Lower leg skin (tissue), 3 donors: Measurements from ENCODE around the gene DCAKD.

ENCODE experiments used
- POLR2A ChIP-seq, 2 donors: fragments of 450-650 bp; IDR thresholded peaks; one replicate each; pipeline ENCODE4 v1.6.1; 2016 to 2017; ENCODE audit warnings: antibody characterized with exemption in 2 of 2, mild to moderate bottlenecking in 1 of 2, moderate library complexity in 1 of 2
- TF ChIP-seq, protein P1 (sequence below), 3 donors: fragments of 450-650 bp; IDR thresholded peaks; one replicate each; pipeline ENCODE4 v1.5.1; 2016; ENCODE audit warnings: antibody characterized with exemption in 3 of 3, mild to moderate bottlenecking in 3 of 3, moderate library complexity in 2 of 3

GRCh38 chr17:45060382-45060796, 9.0 kb upstream of the DCAKD start:
- TF ChIP-seq, protein P1, sequence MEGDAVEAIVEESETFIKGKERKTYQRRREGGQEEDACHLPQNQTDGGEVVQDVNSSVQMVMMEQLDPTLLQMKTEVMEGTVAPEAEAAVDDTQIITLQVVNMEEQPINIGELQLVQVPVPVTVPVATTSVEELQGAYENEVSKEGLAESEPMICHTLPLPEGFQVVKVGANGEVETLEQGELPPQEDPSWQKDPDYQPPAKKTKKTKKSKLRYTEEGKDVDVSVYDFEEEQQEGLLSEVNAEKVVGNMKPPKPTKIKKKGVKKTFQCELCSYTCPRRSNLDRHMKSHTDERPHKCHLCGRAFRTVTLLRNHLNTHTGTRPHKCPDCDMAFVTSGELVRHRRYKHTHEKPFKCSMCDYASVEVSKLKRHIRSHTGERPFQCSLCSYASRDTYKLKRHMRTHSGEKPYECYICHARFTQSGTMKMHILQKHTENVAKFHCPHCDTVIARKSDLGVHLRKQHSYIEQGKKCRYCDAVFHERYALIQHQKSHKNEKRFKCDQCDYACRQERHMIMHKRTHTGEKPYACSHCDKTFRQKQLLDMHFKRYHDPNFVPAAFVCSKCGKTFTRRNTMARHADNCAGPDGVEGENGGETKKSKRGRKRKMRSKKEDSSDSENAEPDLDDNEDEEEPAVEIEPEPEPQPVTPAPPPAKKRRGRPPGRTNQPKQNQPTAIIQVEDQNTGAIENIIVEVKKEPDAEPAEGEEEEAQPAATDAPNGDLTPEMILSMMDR (IDR thresholded peaks at IDR 0.05): no peak
- TF ChIP-seq POLR2A (IDR thresholded peaks at IDR 0.05): no peak
